OCI-LY3 (cell line): ENCODE results near the gene MAPT.

ENCODE experiments used
- CTCF ChIP-seq: fragments of 200-600, 300-600 bp; sonication (generic); IDR thresholded peaks from 2 replicates; pipeline ENCODE4 v1.5.1; 2014; ENCODE audit warnings: antibody characterized with exemption, low read length, low read depth
- EZH2phosphoT487 ChIP-seq: fragments of 200-600 bp; shearing (Covaris generic); IDR thresholded peaks from 2 replicates; pipeline ENCODE4 v1.6.1; 2018; ENCODE audit warnings: antibody characterized with exemption, mixed run types, low read depth

- TF ChIP-seq CTCF (no peak), EZH2phosphoT487 (no peak)
Measured at GRCh38 chr17:45848868-45849535, 45.4 kb upstream of the MAPT start.
